ENCODE data around the gene WNT1. TPM values are rescaled to one million over a fixed set of nuclear protein-coding genes. Genes with fewer than 3 reads are reported as not detected.

The WNT1 gene
- total RNA-seq, 1 experiment from 2014 or later, result not detected

DNA sequence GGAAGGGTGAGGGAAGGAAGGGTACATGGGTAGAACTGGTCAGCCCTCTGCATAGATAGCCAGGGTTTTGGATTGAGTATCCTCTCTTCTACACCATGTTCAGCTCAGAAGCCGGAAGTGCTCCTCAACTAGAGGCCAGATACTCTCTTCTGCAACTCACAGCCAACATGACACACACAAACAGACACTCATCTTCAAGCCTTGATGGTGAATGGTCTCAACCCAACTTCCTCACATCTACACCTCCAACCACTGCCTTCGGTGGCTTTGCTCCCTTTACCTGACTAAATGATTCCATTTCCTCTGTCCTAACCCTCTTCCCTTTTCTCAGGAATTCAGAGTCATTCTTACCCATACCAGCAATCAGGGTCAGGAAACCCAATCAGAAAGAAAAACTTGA lies 45.2 kb upstream of the WNT1 start:
- TF ChIP-seq EZH2 (IDR thresholded peaks at IDR 0.05; ENCODE audit: borderline replicate concordance, low read depth, low read length, poor library complexity, severe bottlenecking), result no peak
- TF ChIP-seq, protein P1, sequence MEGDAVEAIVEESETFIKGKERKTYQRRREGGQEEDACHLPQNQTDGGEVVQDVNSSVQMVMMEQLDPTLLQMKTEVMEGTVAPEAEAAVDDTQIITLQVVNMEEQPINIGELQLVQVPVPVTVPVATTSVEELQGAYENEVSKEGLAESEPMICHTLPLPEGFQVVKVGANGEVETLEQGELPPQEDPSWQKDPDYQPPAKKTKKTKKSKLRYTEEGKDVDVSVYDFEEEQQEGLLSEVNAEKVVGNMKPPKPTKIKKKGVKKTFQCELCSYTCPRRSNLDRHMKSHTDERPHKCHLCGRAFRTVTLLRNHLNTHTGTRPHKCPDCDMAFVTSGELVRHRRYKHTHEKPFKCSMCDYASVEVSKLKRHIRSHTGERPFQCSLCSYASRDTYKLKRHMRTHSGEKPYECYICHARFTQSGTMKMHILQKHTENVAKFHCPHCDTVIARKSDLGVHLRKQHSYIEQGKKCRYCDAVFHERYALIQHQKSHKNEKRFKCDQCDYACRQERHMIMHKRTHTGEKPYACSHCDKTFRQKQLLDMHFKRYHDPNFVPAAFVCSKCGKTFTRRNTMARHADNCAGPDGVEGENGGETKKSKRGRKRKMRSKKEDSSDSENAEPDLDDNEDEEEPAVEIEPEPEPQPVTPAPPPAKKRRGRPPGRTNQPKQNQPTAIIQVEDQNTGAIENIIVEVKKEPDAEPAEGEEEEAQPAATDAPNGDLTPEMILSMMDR (conservative IDR thresholded peaks at IDR 0.05; ENCODE audit: low read depth, low read length), result no peak
- no peak overlapping the region for H3K27ac ChIP-seq (ENCODE audit: low read depth, low read length, poor library complexity, severe bottlenecking)
- no peaks in the 10 kb centered on the region for H3K9me3 ChIP-seq (ENCODE audit: low read depth, low read length, poor library complexity, severe bottlenecking)
- BruUV-seq (replicated peaks), result no TSS peak
- DNase-seq (ENCODE audit: low spot score), result no peak
- no peaks in the 10 kb centered on the region for H3K27me3 ChIP-seq (replicated peaks; ENCODE audit: insufficient read depth, low read depth, low read length, poor library complexity)
- ChIA-PET POLR2A (ENCODE audit: low non-redundant PET) (no interaction called here), CTCF (no interaction called here)
- H3K4me1 ChIP-seq (ENCODE audit: insufficient read depth, low read length, poor library complexity, severe bottlenecking), result no peaks in the 10 kb centered on the region
- peaks cover 38% of the 10 kb centered on the region for H3K36me3 ChIP-seq (ENCODE audit: insufficient read depth, low read length, poor library complexity, severe bottlenecking)
- intact Hi-C loops (cut with micrococcal nuclease; ENCODE audit: unreplicated experiment), result loop anchor here (10.0 kb wide), 1 partner anchor 178 kb away; no protein-coding TSS in a partner anchor
- no peak overlapping the region for H3K4me3 ChIP-seq (ENCODE audit: low read depth, low read length, poor library complexity, severe bottlenecking)

DNA sequence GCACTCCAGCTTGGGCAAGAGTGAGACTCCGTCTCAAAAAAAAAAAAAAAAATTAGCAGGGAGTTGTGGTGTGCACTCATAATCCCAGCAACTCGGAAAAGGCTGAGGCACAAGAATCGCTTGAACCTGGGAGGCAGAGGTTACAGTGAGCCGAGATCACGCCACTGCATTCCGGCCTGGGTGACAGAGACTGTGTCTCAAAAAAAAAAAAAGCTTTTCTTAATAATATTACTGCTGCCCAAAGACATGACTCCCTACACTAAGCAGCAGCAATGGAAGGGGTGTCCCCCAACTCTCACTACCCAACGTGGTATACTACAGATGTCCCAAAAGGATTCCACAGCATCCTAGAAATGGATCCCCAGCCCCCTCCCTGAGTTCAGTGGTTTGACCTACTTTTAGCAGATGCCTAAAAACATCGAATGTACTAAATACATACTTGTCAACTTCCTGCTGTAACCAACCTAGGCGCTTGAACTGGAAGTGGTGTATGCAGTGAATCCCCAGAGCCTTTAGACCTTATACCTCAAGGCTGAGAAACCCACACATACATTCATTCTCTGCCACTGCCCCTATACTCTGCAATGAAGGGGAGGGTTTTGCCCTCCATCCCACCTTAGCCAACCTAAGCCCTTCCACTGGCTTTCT lies 44.3 kb upstream of the WNT1 start:
- peaks cover 42% of the 10 kb centered on the region for H3K36me3 ChIP-seq (ENCODE audit: insufficient read depth, low read length, poor library complexity, severe bottlenecking)
- POLR2A ChIA-PET (ENCODE audit: low non-redundant PET), result no interaction called here
- no TSS peak for BruUV-seq (replicated peaks)
- no peak overlapping the region for H3K4me3 ChIP-seq (ENCODE audit: low read depth, low read length, poor library complexity, severe bottlenecking)
- no peak overlapping the region for H3K27ac ChIP-seq (ENCODE audit: low read depth, low read length, poor library complexity, severe bottlenecking)
- no peak for DNase-seq (ENCODE audit: low spot score)
- intact Hi-C loops (cut with micrococcal nuclease; ENCODE audit: unreplicated experiment), result loop anchor here (2.0 to 10.0 kb wide), 2 partner anchors 43 to 179 kb away; no protein-coding TSS in a partner anchor
- no peak for TF ChIP-seq EZH2 (IDR thresholded peaks at IDR 0.05; ENCODE audit: borderline replicate concordance, low read depth, low read length, poor library complexity, severe bottlenecking)
- TF ChIP-seq, protein P1 (conservative IDR thresholded peaks at IDR 0.05; ENCODE audit: low read depth, low read length), result no peak
- H3K9me3 ChIP-seq (ENCODE audit: low read depth, low read length, poor library complexity, severe bottlenecking), result no peaks in the 10 kb centered on the region
- no peaks in the 10 kb centered on the region for H3K27me3 ChIP-seq (replicated peaks; ENCODE audit: insufficient read depth, low read depth, low read length, poor library complexity)
- CTCF ChIA-PET, result interaction anchor here (0.5 kb wide), 1 partner anchor 75 kb away, joined by 5 read pairs; no protein-coding TSS in a partner anchor
- no peaks in the 10 kb centered on the region for H3K4me1 ChIP-seq (ENCODE audit: insufficient read depth, low read length, poor library complexity, severe bottlenecking)

DNA sequence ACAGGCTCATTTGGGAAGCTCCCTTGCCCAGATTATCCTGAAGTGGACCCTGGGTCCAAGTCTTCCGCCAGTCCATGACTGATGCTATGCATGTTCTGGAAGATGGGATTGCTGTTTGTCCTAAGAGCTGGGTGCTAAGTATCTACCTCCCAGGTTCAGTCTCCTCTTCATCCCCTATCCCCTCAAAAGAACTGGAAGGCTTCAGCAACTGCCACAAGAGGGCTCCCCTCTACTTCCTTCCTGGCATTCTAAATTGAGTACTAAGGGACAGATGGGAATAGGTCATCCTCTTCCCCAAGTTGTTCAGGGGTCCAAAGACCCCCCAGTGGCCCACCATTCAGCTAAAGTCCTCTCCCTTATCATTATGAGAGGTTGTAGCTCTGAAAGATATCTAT lies 43.8 kb upstream of the WNT1 start:
- intact Hi-C loops (cut with micrococcal nuclease; ENCODE audit: unreplicated experiment), result loop anchor here (2.0 to 10.0 kb wide), 2 partner anchors 42 to 180 kb away; no protein-coding TSS in a partner anchor
- no peaks in the 10 kb centered on the region for H3K4me1 ChIP-seq (ENCODE audit: insufficient read depth, low read length, poor library complexity, severe bottlenecking)
- no peak for TF ChIP-seq EZH2 (IDR thresholded peaks at IDR 0.05; ENCODE audit: borderline replicate concordance, low read depth, low read length, poor library complexity, severe bottlenecking)
- TF ChIP-seq, protein P1 (conservative IDR thresholded peaks at IDR 0.05; ENCODE audit: low read depth, low read length), result peak; percentile 48
- ChIA-PET POLR2A (ENCODE audit: low non-redundant PET) (no interaction called here), CTCF (interaction anchor here (0.5 to 0.7 kb wide), 2 partner anchors 75 to 168 kb away, joined by 3 to 5 read pairs; no protein-coding TSS in a partner anchor)
- no TSS peak for BruUV-seq (replicated peaks)
- H3K4me3 ChIP-seq (ENCODE audit: low read depth, low read length, poor library complexity, severe bottlenecking), result no peak overlapping the region
- no peaks in the 10 kb centered on the region for H3K27me3 ChIP-seq (replicated peaks; ENCODE audit: insufficient read depth, low read depth, low read length, poor library complexity)
- H3K36me3 ChIP-seq (ENCODE audit: insufficient read depth, low read length, poor library complexity, severe bottlenecking), result peaks cover 47% of the 10 kb centered on the region
- H3K27ac ChIP-seq (ENCODE audit: low read depth, low read length, poor library complexity, severe bottlenecking), result no peak overlapping the region
- DNase-seq (ENCODE audit: low spot score), result peak; percentile 15
- no peaks in the 10 kb centered on the region for H3K9me3 ChIP-seq (ENCODE audit: low read depth, low read length, poor library complexity, severe bottlenecking)

All from A673 (cell line).